ENCODE data around the gene ZNF385B.

GRCh38 chr2:179449010-179449409 lies 412.4 kb downstream of the ZNF385B start:
- TF ChIP-seq CTCF (IDR thresholded peaks at IDR 0.05; ENCODE audit: low read depth, low read length) (no peak), POLR2A (IDR thresholded peaks at IDR 0.05; ENCODE audit: extremely low read depth, insufficient read length) (no peak)

Measured in NB4 (cell line).